GM10847 (cell line): ENCODE results near the gene KHNYN.

Experiments used
- POLR2A ChIP-seq: IDR thresholded peaks from 2 replicates; pipeline ENCODE4 v1.6.1; 2011; ENCODE audit not compliant: insufficient read length; ENCODE audit errors: extremely low read depth

The KHNYN gene

DNA sequence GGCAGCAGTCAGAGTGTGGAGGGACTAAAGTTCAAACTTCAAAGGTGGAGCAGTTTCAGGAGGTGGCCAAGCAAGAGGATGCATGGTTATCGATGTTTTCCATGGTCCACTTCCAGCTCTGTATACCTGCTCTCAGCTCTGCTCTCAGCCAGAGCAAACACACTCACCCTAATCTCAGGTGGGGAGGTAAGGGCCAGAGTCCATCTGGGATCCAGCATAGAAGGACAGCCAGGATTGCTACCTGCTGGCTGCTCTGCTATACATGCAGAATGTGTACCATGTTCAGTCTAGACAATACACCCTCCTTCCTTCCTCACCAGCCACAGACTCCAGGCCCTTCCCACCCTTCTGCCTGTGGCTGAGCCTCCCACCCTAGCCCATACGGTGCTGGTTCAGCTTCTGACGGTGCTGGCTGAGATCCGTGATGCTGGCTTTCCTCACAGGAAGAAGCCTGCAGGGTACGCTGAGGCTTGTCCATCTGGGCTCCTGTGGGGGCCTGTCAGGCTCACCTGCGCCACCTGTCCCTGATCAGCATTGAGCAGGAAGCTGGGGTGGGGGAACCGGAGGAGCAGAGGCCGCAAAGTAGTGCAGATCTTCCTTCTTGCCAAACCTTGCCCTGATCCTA is 2.7 kb upstream of the KHNYN start:
- no peak for TF ChIP-seq POLR2A

DNA sequence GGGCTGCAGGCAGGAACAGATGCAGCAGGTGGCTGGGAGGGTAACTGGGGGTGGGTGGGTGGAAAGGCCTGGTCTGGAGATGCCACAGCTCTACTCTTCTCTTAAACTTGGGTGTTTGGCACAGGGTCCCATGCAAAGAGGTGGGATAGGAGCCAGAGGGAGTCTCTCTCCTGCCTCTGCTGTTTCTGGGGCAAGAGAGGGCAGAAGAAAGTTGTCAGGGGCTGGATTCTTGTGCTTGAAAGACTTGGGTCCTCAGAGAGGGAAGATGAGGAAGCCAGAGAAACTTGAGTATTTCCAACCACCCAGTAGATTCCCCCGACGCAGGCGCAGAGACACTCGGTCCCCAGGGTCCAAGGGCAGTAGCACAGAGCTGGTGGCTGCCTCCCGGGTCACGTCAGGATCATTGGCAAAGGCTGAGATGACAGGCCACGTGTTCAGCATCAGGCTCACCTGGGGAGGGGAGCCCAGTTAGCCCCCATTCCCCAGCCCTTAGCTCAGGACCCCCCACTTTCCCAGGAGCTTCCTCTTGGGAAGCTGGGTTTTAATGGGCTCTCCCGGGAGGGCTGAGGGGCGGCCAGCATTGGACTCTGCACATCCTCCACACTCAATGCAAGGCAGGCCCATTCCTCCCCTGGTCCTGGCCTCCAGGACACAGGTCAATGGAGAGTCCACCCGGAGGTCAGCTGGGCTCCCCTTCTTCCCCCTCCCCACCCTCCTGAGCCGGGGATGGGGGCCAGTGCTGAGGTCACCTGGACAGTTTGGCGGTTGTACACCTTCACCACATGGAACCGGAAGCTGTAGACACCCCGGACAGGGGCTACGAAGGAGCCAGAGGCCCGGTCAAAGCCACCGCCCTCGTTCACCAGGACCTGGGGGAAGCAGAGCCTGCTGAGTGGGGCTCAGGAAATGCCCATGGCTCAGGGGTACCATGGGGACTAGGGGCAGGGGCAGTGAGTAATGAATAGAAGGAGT is 1.9 kb upstream of the KHNYN start:
- TF ChIP-seq POLR2A: no peak

DNA sequence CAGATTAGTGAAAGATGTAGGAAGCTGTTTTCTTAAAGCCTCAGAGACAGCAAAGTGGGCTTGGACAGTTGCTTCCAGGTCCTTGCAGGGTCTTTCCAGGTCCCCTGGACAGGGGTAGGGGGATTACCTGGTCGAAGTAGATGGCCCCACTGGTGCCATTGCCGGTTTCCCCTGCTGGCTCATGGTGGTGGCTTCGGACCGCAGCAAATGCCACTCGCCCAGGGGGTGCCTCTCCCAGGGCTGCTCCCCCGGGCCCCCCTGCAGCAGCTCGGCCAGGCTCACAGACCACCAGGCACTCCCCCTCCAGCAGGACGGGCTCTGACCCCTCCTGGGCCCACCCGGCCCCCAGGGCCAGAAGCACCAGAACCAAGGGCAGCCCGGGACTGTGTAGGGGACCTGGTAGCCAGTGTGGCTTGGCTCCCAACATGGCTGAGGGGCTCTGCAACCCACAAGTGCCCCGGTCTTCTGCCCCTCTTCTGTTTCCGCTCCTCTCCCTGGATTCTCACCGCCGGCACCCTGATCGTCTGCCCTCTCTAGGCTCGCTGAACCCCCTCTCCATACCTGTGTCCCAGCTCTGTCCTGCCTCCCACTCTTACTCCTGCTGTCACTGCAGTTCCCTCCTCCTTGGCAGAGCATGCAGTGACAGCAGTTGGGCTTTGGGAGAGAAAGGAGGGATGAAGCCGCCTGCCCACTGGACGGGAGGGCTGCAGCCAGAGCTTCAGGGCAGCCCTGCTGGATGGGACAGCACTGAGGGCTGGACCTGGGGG is 943 bp upstream of the KHNYN start:
- no peak for TF ChIP-seq POLR2A

DNA sequence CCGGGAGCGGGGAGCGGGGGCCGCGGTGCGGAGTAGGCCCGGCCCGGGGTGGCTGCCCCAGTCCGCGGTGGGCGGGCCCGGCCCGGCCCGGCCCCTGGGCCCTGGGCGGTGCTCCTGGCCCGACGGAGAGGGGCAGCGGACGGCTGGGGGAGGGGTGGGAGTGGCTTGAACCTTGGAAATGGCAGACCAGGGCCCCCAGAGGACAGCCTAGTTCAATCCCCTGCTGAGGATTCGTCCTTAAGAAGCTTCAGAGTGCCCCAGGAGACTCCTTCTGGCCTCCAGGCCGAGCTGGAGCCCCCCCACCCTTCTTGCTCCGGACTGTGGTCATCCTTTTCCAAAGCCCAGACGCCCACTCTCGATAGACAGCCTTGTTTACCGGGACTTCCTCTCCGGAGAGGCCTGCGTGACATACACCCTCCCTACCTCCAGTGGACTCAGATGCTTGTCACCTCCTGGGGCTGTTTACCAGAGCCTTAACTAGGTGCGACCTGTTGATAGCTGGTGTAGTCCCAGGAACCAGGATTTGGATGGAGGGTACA is 458 bp downstream of the KHNYN start:
- no peak for TF ChIP-seq POLR2A

DNA sequence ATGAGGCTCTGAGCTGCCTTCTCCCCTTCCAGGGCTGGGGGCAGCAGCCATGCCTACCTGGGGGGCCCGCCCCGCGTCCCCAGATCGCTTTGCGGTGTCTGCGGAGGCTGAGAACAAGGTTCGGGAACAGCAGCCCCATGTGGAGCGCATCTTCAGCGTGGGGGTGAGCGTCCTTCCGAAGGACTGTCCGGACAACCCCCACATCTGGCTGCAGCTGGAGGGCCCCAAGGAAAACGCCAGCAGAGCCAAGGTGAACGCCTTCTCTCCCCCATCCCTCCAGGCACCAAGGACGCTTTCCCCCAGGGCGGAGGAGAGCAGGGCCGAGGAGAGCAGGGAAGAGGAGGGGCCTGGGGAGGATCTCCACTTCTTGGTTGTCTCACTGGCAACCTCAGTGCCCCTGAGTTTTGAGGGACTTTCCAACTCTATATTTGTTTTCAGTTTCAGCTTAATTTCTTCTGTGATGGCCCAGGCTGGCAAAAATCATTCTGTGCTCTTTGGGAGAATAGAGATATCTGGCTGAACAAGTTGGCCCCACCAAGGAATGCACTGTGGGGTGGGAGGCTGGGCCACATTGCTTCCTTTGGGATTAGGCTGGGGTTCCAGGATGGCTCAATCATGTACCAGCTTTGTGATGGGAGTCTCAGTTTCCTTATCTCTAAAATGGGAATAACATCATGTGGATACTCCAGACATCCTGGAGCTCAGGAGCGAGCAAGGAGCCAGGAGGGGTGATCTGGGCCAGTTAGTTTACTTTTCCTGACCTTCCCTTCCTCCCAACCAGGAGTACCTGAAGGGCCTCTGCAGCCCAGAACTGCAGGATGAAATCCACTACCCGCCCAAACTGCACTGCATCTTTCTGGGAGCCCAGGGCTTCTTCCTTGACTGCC is 1.2 kb downstream of the KHNYN start:
- TF ChIP-seq POLR2A: peak; percentile 36

DNA sequence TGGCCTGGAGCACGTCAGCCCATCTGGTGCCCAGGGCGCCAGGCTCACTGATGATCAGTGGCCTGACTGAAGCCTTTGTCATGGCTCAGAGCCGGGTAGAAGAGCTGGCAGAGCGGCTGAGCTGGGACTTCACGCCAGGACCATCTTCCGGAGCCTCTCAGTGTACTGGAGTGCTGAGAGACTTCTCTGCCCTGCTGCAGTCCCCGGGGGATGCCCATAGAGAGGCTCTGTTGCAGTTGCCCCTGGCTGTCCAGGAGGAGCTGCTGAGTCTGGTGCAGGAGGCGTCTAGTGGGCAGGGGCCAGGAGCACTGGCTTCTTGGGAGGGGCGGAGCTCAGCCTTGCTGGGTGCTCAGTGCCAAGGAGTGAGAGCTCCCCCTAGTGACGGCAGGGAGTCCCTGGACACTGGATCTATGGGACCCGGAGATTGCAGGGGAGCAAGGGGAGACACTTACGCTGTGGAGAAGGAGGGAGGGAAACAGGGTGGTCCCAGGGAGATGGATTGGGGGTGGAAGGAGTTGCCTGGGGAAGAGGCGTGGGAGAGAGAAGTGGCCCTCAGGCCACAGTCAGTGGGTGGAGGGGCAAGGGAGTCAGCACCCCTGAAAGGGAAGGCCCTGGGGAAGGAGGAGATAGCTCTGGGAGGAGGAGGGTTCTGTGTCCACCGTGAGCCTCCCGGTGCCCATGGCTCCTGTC is 2.0 kb downstream of the KHNYN start:
- no peak for TF ChIP-seq POLR2A

DNA sequence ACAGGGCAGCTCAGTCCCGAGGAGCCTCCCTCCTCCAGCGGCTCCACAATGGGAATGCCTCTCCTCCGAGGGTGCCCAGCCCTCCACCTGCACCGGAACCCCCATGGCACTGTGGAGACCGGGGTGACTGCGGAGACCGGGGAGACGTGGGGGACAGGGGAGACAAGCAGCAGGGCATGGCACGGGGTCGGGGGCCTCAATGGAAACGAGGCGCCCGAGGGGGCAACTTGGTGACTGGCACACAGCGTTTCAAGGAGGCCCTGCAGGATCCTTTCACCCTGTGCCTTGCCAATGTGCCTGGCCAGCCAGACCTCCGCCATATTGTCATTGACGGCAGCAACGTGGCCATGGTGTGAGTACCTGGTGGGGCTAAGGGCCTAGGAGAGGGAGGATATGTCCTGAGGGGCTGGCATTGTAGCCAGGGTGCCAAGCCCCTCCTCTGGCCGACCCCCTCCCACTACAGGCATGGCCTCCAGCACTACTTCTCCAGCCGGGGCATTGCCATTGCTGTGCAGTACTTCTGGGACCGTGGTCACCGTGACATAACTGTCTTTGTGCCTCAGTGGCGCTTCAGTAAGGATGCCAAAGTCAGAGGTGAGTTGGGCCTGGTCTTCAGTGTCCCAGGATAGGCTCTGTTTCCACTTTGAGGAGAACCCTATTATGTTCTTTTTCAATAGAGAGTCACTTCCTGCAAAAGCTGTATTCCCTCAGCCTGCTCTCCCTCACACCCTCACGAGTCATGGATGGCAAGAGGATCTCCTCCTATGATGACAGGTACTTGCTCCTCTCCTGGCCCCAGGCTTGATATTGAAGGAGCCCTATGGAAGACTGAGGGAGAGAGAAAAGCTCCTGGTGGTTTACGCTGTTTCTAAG is 2.7 kb downstream of the KHNYN start:
- TF ChIP-seq POLR2A: no peak

DNA sequence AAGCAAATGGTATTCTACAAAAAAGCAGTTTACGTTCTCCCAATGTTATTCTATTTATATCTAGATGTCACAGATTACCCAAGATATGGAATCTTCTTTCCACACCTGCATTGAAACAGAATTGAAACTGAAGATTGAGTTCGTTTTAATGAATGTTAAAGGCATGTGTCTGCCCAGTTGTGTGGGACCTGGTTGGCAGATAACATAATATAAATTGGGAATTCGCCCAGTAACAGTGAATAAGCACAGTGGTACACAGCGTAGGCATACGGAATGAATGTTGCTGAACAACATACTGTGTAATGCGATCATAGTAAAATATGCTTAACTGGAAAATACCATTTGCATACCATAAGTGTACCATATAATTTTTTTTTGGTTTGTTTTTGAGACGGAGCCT is 4.3 kb downstream of the KHNYN start:
- no peak for TF ChIP-seq POLR2A

DNA sequence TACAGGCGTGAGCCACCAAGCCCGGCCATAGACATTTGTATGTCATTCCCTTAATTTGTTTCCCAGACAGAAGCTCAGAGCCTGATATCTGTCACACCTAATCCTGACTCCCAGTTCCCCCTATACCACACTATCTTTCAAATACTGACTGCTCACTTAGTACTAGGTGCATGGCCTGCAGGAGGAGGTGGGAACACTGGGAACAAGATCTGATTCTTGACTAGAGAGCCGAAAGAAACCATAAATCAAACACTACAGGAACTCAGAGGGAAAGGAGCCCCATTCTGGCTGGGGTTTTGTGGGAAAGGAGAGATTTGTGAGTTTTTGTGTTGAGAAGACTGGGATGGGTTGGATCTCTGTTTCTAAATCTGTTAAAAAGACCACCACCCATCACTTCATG is 4.9 kb downstream of the KHNYN start:
- TF ChIP-seq POLR2A: no peak

DNA sequence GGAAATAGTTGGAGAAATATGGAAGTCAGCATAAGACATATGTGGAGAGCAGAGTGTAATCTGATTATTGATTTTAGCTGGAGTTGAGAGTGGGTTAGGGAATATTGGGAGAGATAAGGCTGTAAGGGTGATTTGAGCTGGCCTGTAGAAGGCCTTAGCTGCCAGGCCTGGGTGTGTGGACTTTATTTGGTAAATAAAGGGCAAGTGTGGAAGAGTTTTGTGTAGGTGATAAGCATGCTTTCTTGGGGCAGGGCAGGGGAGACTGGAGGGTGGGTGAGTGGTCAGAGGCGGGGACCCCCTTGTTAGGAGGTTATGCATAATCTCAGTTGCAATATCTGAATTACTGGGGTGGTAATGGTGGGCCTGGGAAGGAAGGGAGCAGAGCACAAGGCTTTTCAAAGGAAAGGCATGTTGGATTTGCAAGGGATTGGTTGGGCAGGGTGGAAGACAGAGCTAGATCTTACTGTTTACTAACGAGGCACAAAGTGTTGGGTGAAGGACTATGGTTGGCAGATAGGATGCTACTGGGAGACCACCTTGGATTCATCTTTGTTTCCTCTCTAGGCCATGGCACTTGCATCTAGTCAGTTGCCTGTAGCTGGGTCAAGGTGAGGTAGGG is 5.5 kb downstream of the KHNYN start:
- TF ChIP-seq POLR2A: no peak

DNA sequence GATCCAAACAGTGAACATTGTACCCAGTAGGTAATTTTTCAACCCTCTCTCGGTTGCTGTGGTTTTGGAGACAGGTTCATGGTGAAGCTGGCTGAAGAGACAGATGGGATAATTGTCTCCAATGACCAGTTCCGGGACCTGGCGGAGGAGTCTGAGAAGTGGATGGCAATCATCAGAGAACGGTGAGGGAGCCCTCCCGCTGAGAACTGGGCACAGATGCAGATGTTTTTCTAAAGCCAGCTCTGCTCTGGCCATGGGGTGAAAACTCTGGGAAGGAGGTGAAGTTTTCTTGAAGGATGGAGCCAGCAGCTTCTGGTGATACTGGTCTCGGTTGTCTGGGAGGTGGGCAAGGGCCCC is 6.2 kb downstream of the KHNYN start:
- TF ChIP-seq POLR2A: no peak

DNA sequence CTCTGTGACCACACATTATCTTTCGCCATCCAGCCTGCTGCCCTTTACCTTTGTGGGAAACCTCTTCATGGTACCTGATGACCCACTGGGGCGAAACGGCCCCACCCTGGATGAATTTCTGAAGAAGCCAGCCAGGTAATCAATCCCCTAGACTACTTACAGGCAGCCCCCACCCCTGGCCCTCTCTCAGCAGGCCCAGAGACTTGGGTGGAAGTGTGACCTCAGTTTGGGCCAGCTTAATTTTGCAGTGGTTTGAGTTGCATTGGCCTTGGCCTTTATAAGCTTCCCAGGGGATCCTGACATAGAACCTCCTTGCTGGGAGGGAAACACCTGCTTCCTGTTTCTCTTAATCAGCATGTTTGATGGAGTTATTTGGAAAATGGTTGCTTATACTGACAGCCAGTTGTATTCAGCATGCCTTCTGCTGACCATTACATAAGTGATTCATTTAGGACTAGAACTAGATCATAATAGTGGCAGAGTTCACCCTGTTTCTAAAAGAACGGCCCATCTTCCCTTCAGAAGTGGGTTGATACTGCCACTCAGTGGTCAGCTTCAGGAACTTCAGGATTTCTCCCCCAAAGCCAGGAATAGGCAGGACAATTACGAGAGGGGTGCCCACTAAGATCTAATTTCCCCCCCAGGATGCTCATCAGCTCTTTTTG is 6.7 kb downstream of the KHNYN start:
- no peak for TF ChIP-seq POLR2A
